ENCODE measurements around the gene FAM13A. TPM values are rescaled to one million over a fixed set of nuclear protein-coding genes. Genes with fewer than 3 reads are reported as not detected.

The FAM13A gene
- total and polyA plus RNA-seq, 12 donors = 10.1 to 61.6 (median 29.1) TPM

GRCh38 chr4:89044147-89044900 lies 12.7 kb downstream of the FAM13A start:
- 85 to 96% (median 95%) methylated on average over 7 of the region's 7 CpGs for WGBS, 4 donors
- no peak for TF ChIP-seq CTCF (IDR thresholded peaks at IDR 0.05)
- no peak for TF ChIP-seq POLR2A (IDR thresholded peaks at IDR 0.05)
- intact Hi-C loops (cut with DNase I) = no loop called here

GRCh38 chr4:89042055-89042454 lies 14.9 kb downstream of the FAM13A start:
- Histone ChIP-seq H3K4me3 (no peak overlapping the region), H3K9me3 (replicated peaks in 1 of 3) (no peaks in the 10 kb centered on the region), H3K4me1 (replicated peaks in 1 of 2) (peaks cover 0 to 5% of the 10 kb centered on the region in 2 donors), H3K27me3 (no peaks in the 10 kb centered on the region), H3K36me3 (replicated peaks in 1 of 2) (no peaks in the 10 kb centered on the region), H3K27ac (no peak overlapping the region)
- TF ChIP-seq POLR2A (IDR thresholded peaks at IDR 0.05) (no peak), CTCF (IDR thresholded peaks at IDR 0.05) (no peak)
- WGBS, 4 donors = 83 to 97% (median 85%) methylated on average over 3 of the region's 3 CpGs
- intact Hi-C loops (cut with DNase I) = no loop called here
- no peak for DNase-seq

More at GRCh38 chr4:89044147-89044900, 12.7 kb downstream of the FAM13A start:
- no peak for DNase-seq
- no peaks in the 10 kb centered on the region for H3K36me3 ChIP-seq (replicated peaks in 1 of 2)
- H3K27me3 ChIP-seq = no peaks in the 10 kb centered on the region
- peaks cover 0 to 5% of the 10 kb centered on the region in 2 donors for H3K4me1 ChIP-seq (replicated peaks in 1 of 2)
- H3K4me3 ChIP-seq = no peak overlapping the region
- H3K9me3 ChIP-seq (replicated peaks in 1 of 3) = no peaks in the 10 kb centered on the region
- no peak overlapping the region for H3K27ac ChIP-seq

DNA sequence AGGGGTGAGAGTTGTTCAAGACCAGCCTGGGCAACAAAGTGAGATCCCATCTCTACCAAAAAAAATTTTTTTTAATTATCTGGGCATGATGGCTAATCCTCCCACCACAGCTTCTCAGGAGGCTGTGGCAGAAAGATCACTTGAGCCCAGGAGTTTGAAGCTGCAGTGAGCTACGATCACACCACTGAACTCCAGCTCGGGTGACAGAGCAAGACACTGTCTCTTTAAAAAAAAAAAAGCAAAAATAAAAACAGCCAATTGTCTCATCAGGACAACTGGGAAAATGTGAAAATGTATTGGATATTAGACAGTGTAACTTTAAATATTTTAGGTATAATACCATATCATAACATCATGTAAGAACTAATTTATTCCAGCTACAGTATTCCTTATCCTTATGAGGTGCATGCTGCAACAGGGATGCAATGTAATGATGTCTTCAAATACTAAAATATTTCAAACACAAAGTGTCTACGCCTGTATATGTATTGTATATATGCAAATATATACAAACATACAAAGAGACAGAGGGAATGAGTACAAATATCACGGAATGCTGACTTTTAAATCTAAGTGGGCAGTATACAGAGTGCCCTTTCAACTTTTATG lies 17.2 kb downstream of the FAM13A start:
- no peaks in the 10 kb centered on the region for H3K36me3 ChIP-seq (replicated peaks in 1 of 2)
- intact Hi-C loops (cut with DNase I) = no loop called here
- H3K27ac ChIP-seq = no peak overlapping the region
- TF ChIP-seq POLR2A (IDR thresholded peaks at IDR 0.05) (no peak), CTCF (IDR thresholded peaks at IDR 0.05) (no peak)
- H3K4me3 ChIP-seq = no peak overlapping the region
- WGBS, 4 donors = 70 to 81% (median 73%) methylated on average over 4 of the region's 4 CpGs
- no peaks in the 10 kb centered on the region for H3K9me3 ChIP-seq (replicated peaks in 1 of 3)
- no peak for DNase-seq
- no peaks in the 10 kb centered on the region for H3K27me3 ChIP-seq
- no peaks in the 10 kb centered on the region for H3K4me1 ChIP-seq (replicated peaks in 1 of 2)

GRCh38 chr4:89036535-89036934 lies 20.4 kb downstream of the FAM13A start:
- Histone ChIP-seq H3K36me3 (replicated peaks in 1 of 2) (no peaks in the 10 kb centered on the region), H3K4me3 (no peak overlapping the region), H3K27ac (no peak overlapping the region), H3K4me1 (replicated peaks in 1 of 2) (no peaks in the 10 kb centered on the region), H3K27me3 (no peaks in the 10 kb centered on the region), H3K9me3 (replicated peaks in 1 of 3) (no peaks in the 10 kb centered on the region)
- WGBS, 4 donors = 86 to 100% (median 96%) methylated on average over 2 of the region's 2 CpGs
- TF ChIP-seq POLR2A (IDR thresholded peaks at IDR 0.05) (no peak), CTCF (IDR thresholded peaks at IDR 0.05) (no peak)
- intact Hi-C loops (cut with DNase I) = no loop called here
- DNase-seq = no peak
